ENCODE data around the gene OR13H1.
A peak's percentile ranks its signal among the peaks of the same experiment; 100 is the strongest.
"Not testable (repeated sequence)": the region's sequence is repeated elsewhere in the genome, so short reads cannot be mapped to it uniquely, and the experiment has no call there.

The OR13H1 gene

GRCh38 chrX:131543774-131544173 lies at the start of gene OR13H1:
Gene OR13H1 (plus strand): TSS chrX:131544074. CDS start chrX:131544074, 0 bp downstream.
- no peak for DNase-seq

- DNase-seq = not testable (repeated sequence)
Measured at GRCh38 chrX:131501556-131501955, 42.3 kb upstream of the OR13H1 start.

- no peak for DNase-seq
Measured at GRCh38 chrX:131513159-131513914, 30.5 kb upstream of the OR13H1 start.

- no peak for DNase-seq
Measured at GRCh38 chrX:131521824-131522223, 22.1 kb upstream of the OR13H1 start.

- DNase-seq = no peak
Measured at GRCh38 chrX:131544218-131544617, 344 bp downstream of the OR13H1 start.

GRCh38 chrX:131549011-131549410 lies 5.1 kb downstream of the OR13H1 start:
- no peak for DNase-seq

GRCh38 chrX:131552453-131552852 lies 8.6 kb downstream of the OR13H1 start:
- not testable (repeated sequence) for DNase-seq

GRCh38 chrX:131558562-131558961 lies 14.7 kb downstream of the OR13H1 start:
- DNase-seq = no peak

- no peak for DNase-seq
Measured at GRCh38 chrX:131564553-131565229, 20.8 kb downstream of the OR13H1 start.

GRCh38 chrX:131565909-131566308 lies 22.0 kb downstream of the OR13H1 start:
- DNase-seq = no peak

GRCh38 chrX:131571348-131571747 lies 27.5 kb downstream of the OR13H1 start:
- DNase-seq = no peak

GRCh38 chrX:131572372-131573014 lies 28.6 kb downstream of the OR13H1 start:
- no peak for DNase-seq

- no peak for DNase-seq
Measured at GRCh38 chrX:131577413-131577812, 33.5 kb downstream of the OR13H1 start.

- DNase-seq = peak; percentile 7
Measured at GRCh38 chrX:131577999-131578734, 34.3 kb downstream of the OR13H1 start.

- not testable (repeated sequence) for DNase-seq
Measured at GRCh38 chrX:131578735-131579367, 35.0 kb downstream of the OR13H1 start.

- DNase-seq = no peak
Measured at GRCh38 chrX:131588995-131589394, 45.1 kb downstream of the OR13H1 start.

Data from NCI-H1105 (cell line).